Measurements from ENCODE around the gene KCNMB2.

- no peak for TF ChIP-seq CTCF (conservative IDR thresholded peaks at IDR 0.05; ENCODE audit: low read depth, low read length)
- TF ChIP-seq EZH2 (IDR thresholded peaks at IDR 0.05; ENCODE audit: borderline replicate concordance, low read depth, low read length, poor library complexity, severe bottlenecking) = no peak
Observed at GRCh38 chr3:178706411-178706810, 170.2 kb downstream of the KCNMB2 start.
